T-helper 1 cell treated with Interleukin-12 subunit alpha and Interleukin-12 subunit beta and Interleukin-4 antibody, amounts not matched to agents 30 μg/mL and 1 μg/mL, for 36 hours (primary cell): ENCODE data around the gene PTPRZ1.

Experiments
- H3K27ac Mint-ChIP-seq: one replicate; pipeline ENCODE4 v1.8.0; 2021; ENCODE audit warnings: mild to moderate bottlenecking, mixed read lengths
- H3K27me3 Mint-ChIP-seq: one replicate; pipeline ENCODE4 v1.8.0; 2021; ENCODE audit warnings: low read depth, mixed read lengths
- H3K36me3 Mint-ChIP-seq: one replicate; pipeline ENCODE4 v1.8.0; 2021; ENCODE audit warnings: low read depth, mixed read lengths
- H3K4me1 Mint-ChIP-seq: one replicate; pipeline ENCODE4 v1.8.0; 2021; ENCODE audit warnings: low read depth, mixed read lengths
- H3K4me3 Mint-ChIP-seq: one replicate; pipeline ENCODE4 v1.8.0; 2021; ENCODE audit warnings: mild to moderate bottlenecking, moderate library complexity, mixed read lengths
- H3K9me3 Mint-ChIP-seq: one replicate; pipeline ENCODE4 v1.8.0; 2021; ENCODE audit warnings: mixed read lengths

Gene PTPRZ1

DNA sequence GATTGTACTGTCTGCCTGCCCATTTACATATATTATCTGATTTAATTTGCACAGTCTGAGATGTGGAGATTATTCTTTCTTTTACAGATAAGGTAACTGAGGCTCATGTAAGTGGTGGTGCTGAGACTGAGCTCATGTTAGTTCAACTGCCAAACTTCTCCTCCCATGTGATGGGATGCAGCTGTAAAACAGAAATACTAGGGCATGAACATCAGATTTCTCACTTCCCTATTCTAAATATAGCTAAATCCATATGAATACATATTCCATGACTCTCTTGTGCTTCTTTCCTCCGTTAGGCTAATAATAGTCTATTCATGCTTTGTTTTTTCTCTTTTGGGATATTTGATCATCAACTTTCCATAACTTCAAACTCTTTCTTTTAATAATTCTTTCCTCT, 84.7 kb downstream of the PTPRZ1 start:
- H3K27ac Mint-ChIP-seq = no peak overlapping the region
- H3K4me1 Mint-ChIP-seq = no peaks in the 10 kb centered on the region
- no peaks in the 10 kb centered on the region for H3K27me3 Mint-ChIP-seq
- no peaks in the 10 kb centered on the region for H3K9me3 Mint-ChIP-seq
- H3K36me3 Mint-ChIP-seq = no peaks in the 10 kb centered on the region
- no peak overlapping the region for H3K4me3 Mint-ChIP-seq

DNA sequence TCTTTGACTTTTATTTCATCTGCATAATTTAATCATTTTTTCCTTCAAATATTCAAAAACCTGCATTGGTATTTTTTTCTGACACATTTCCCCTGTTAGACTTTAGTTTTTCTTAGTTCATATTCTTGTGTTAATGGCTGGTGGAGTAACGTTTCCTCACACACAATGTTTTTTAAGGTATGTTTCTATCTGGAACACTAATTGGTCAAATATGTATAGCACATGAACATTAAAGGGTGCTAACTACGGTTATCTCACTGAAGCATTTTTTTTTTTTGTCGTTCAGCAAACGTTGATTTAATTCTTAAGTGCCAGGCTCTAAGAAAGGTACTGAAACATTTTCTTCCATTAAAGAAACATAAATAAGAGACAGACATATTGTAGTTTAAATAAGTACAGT, 87.7 kb downstream of the PTPRZ1 start:
- Mint-ChIP-seq H3K27me3 (no peaks in the 10 kb centered on the region), H3K9me3 (no peaks in the 10 kb centered on the region), H3K36me3 (no peaks in the 10 kb centered on the region), H3K4me3 (no peak overlapping the region), H3K27ac (no peak overlapping the region), H3K4me1 (no peaks in the 10 kb centered on the region)

DNA sequence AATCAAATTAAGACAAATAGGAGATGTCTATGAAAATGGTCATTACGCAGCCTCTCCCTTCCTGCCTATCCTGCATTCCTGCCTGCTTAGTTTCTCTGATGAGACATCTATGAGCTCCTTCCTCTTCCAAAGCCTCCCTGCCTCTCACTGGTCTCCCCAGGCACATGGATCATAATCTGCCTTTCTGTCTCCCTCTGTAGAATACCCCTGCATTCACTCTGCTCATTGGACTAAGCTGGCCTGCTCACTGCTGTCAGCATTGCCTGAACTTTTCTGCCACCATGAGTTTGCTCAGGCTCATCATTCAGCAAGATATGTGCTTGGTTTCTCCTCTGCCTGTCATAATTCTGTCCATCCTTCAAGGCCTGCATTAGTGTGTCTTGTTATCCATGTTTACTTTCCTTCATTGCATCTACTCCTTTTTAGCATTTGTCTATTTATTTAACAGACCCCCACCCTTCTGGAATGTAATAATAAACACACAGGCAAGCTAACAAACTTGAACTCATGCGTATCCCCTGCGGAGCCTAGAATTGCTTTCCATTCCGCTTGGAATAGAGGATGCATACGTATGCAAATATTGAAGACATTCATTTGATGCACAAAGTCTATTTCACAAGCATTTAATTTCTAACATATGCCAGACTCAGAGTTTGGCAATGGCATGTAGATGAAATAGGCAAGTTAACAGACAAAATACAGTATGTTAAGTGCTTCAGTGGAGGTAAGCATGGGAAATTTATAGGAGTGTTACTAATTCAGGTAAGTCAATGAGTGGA, 88.3 kb downstream of the PTPRZ1 start:
- Mint-ChIP-seq H3K4me1 (no peaks in the 10 kb centered on the region), H3K4me3 (no peak overlapping the region), H3K27ac (no peak overlapping the region), H3K27me3 (no peaks in the 10 kb centered on the region), H3K36me3 (no peaks in the 10 kb centered on the region), H3K9me3 (no peaks in the 10 kb centered on the region)

DNA sequence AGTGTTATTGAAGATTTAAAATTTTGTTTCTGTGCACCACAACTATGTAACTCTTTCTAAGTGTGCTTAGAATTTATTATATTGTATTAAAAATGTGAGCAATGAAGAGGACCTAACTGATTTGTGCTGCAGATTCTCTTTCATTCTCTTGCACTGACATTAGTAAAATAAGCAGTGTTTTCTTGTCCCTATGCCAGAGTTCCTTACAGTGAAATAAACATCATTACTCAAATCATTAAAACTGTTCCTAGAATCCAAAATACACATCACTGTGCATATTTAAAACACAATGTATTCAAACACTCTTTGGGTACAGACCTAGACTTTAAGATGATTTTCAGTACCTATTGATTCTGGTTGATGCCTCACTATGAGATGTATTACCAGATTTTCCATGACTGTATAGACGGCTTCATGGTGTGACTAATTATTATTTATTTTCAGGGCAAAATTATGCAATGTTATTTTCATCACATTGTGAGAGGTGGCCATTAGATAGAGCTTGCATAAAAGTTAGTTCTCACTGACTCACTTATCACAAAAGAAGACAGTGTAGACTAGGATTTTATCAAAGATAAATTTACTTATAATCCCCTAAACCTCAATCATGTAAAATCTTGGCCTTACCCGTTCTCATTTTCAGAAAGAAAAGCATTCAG, 93.4 kb downstream of the PTPRZ1 start:
- no peak overlapping the region for H3K27ac Mint-ChIP-seq

DNA sequence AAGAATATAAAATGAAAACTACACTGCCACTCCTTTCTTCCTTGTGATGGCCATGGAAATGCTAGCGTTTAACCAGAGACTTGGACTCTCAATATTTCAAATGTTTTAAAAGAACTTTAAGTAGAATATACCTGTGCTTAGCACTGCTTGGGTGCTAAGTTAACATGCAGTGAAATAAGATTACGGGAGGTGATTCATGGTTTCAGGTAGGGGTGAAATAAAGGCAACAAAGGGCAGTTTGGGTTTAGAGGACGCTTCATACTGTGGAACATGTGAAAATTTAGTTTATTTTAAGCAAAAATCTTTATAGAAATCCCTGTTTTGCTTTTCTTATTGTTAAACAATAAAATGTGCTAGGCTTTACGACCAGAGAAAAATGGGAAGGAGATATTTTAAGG, 94.0 kb downstream of the PTPRZ1 start:
- Mint-ChIP-seq H3K36me3 (no peaks in the 10 kb centered on the region), H3K27me3 (no peaks in the 10 kb centered on the region), H3K27ac (no peak overlapping the region), H3K4me1 (no peaks in the 10 kb centered on the region), H3K4me3 (no peak overlapping the region), H3K9me3 (no peaks in the 10 kb centered on the region)

More for the DNA sequence above, 93.4 kb downstream of the PTPRZ1 start:
- no peaks in the 10 kb centered on the region for H3K27me3 Mint-ChIP-seq
- no peaks in the 10 kb centered on the region for H3K9me3 Mint-ChIP-seq
- no peaks in the 10 kb centered on the region for H3K36me3 Mint-ChIP-seq
- no peaks in the 10 kb centered on the region for H3K4me1 Mint-ChIP-seq
- H3K4me3 Mint-ChIP-seq = no peak overlapping the region

DNA sequence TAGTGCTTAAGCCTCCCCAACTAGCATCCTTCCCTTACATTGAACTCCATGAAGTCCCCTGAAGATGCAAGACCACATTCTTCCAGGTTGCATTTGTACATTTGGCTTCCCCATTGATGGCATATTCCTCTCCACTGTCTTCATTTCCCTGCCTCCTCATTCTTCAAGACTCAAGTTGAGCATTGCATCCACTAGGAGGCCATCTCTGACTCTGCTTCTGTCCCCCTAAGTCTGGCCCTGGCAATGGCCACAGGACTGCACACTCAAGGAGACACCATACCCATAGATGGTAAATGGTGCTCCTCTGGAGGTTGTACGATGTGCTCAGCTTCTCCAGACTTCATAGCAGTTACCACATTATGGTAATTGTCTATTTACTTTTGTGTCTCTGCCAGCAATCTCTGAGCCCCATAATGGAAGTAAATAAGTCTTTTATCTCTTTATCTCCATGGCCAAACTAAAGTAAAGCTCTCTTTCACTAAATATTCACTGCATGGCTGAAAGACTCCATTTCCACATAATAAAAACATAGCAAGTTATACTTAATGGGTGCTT, 112.6 kb downstream of the PTPRZ1 start:
- Mint-ChIP-seq H3K4me1 (no peaks in the 10 kb centered on the region), H3K4me3 (no peak overlapping the region), H3K36me3 (no peaks in the 10 kb centered on the region), H3K9me3 (no peaks in the 10 kb centered on the region), H3K27ac (no peak overlapping the region), H3K27me3 (no peaks in the 10 kb centered on the region)

DNA sequence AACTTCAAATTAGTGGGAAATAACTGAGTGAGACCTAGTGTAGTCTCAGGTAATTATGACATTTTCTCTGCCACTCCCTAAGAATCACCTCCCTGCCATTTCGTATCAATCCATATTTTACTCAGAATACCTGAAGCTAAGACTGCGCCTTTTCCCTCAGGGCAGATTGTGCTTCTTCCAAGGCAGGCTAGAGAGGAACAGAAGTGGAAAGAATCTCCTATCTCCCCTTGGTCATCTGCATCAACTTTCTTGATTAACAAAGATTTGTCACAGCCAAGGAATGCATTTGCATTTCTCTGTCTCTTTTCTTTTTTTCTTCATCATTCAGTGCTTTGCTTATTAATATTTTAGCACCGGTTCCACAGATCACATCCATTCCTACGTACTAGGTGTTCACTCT, 119.1 kb downstream of the PTPRZ1 start:
- H3K4me1 Mint-ChIP-seq = no peaks in the 10 kb centered on the region
- H3K27ac Mint-ChIP-seq = no peak overlapping the region
- no peak overlapping the region for H3K4me3 Mint-ChIP-seq
- H3K36me3 Mint-ChIP-seq = no peaks in the 10 kb centered on the region
- no peaks in the 10 kb centered on the region for H3K27me3 Mint-ChIP-seq
- H3K9me3 Mint-ChIP-seq = no peaks in the 10 kb centered on the region

DNA sequence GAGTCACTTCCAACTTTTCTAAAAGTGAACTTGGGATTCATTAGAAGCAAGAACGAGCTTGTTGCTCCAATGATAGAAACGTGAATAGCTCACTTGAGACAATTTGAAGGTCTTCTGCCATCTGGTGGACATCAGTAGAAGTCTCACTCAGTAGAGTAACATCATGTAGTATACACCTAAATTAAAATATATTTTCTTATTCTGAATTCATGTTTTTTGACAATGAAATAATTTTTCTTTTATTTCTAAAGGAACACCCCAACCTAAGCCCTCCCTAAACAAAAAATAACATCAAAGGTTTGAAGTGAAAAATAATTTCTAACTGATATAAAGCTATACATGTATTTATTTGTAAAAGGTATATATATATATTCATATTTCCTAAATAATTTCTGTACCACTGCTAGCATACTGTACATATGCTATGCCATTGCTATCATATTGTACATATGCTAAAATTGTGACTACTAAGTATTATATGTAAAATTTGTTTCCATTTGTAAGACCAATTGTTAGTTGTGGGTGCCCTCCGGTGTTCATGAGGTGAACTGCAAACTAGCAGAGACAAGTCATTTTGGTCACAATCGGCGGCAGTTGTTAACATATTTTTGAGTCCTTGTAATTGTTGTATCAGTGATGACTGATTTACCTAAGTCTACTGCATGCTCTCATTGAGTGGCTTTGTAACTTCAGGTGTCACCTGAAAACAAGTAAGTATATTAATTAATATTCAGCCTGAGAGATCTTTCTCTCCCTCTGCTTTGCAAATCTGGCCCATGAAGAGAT, 121.9 kb downstream of the PTPRZ1 start:
- Mint-ChIP-seq H3K4me1 (no peaks in the 10 kb centered on the region), H3K27ac (no peak overlapping the region), H3K4me3 (no peak overlapping the region), H3K27me3 (no peaks in the 10 kb centered on the region), H3K36me3 (no peaks in the 10 kb centered on the region), H3K9me3 (no peaks in the 10 kb centered on the region)

DNA sequence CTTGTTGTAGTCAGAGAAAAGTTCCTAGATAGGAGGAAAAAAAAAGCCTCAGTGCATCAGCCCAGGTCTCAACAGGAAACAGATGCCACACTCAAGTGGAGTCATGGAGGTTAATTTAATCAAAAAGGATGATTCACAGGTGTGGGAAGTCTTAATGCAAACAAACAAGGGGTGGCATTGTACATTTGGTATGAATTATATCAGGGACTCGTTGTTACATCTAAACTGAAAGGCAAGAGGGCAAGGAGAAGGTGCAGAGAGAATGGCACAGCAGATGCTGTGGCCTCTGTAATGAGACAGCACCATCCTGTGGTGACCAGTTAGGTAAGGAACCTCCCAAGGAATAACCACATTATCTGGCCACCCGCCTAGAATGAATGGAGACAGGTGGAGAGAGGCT, 133.7 kb downstream of the PTPRZ1 start:
- H3K9me3 Mint-ChIP-seq = no peaks in the 10 kb centered on the region
- no peaks in the 10 kb centered on the region for H3K27me3 Mint-ChIP-seq
- no peak overlapping the region for H3K4me3 Mint-ChIP-seq
- no peaks in the 10 kb centered on the region for H3K4me1 Mint-ChIP-seq
- no peaks in the 10 kb centered on the region for H3K36me3 Mint-ChIP-seq
- H3K27ac Mint-ChIP-seq = no peak overlapping the region

DNA sequence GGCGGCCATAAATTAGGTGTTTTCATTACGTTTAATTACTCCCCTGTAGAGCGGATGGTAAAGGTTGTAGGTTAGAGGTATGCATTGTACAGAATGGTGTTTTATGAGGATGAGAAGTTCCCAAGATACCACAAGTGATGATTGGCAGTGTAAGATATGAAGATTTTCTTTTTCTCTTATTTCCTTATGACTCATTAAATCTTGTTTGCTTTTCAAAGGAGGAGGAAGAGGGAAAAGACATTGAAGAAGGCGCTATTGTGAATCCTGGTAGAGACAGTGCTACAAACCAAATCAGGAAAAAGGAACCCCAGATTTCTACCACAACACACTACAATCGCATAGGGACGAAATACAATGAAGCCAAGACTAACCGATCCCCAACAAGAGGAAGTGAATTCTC, 137.2 kb downstream of the PTPRZ1 start:
- no peaks in the 10 kb centered on the region for H3K27me3 Mint-ChIP-seq
- H3K9me3 Mint-ChIP-seq = no peaks in the 10 kb centered on the region
- H3K36me3 Mint-ChIP-seq = no peaks in the 10 kb centered on the region
- H3K4me3 Mint-ChIP-seq = no peak overlapping the region
- H3K27ac Mint-ChIP-seq = no peak overlapping the region
- no peaks in the 10 kb centered on the region for H3K4me1 Mint-ChIP-seq

DNA sequence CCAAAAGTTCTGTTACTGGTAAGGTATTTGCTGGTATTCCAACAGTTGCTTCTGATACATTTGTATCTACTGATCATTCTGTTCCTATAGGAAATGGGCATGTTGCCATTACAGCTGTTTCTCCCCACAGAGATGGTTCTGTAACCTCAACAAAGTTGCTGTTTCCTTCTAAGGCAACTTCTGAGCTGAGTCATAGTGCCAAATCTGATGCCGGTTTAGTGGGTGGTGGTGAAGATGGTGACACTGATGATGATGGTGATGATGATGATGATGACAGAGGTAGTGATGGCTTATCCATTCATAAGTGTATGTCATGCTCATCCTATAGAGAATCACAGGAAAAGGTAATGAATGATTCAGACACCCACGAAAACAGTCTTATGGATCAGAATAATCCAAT, 140.1 kb downstream of the PTPRZ1 start:
- Mint-ChIP-seq H3K9me3 (no peaks in the 10 kb centered on the region), H3K27ac (no peak overlapping the region), H3K4me3 (no peak overlapping the region), H3K4me1 (no peaks in the 10 kb centered on the region), H3K36me3 (no peaks in the 10 kb centered on the region), H3K27me3 (no peaks in the 10 kb centered on the region)

DNA sequence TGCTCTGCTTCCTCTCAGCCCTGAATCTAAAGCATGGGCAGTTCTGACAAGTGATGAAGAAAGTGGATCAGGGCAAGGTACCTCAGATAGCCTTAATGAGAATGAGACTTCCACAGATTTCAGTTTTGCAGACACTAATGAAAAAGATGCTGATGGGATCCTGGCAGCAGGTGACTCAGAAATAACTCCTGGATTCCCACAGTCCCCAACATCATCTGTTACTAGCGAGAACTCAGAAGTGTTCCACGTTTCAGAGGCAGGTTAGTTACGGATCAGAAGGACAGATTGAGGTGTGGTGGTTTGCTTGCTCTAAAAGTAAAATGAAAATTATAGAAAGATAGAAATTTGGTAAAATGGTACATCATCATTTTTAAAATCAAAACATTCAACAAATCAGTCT, 140.7 kb downstream of the PTPRZ1 start:
- Mint-ChIP-seq H3K9me3 (no peaks in the 10 kb centered on the region), H3K36me3 (no peaks in the 10 kb centered on the region), H3K27ac (no peak overlapping the region), H3K4me1 (no peaks in the 10 kb centered on the region), H3K27me3 (no peaks in the 10 kb centered on the region), H3K4me3 (no peak overlapping the region)

DNA sequence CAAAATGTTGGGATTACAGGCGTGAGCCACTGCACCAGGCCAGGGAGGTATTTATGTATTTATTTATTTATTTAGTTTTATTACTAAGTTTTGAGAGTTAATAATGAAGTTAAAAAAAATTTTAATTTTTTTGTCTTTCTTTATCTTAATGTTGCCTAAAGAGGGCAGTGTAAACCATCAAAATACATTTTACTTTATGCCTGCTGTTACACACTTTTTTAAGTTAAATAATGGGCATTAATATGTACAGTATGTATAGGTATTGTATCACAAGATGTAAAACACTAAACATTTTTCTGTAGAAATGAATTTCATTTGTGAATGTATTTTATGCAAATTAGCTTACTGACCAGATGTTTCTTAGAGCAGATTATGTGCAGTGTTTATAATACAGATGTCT, 141.7 kb downstream of the PTPRZ1 start:
- H3K27me3 Mint-ChIP-seq = no peaks in the 10 kb centered on the region
- no peaks in the 10 kb centered on the region for H3K36me3 Mint-ChIP-seq
- H3K9me3 Mint-ChIP-seq = no peaks in the 10 kb centered on the region
- no peak overlapping the region for H3K27ac Mint-ChIP-seq
- H3K4me3 Mint-ChIP-seq = no peak overlapping the region
- H3K4me1 Mint-ChIP-seq = no peaks in the 10 kb centered on the region

DNA sequence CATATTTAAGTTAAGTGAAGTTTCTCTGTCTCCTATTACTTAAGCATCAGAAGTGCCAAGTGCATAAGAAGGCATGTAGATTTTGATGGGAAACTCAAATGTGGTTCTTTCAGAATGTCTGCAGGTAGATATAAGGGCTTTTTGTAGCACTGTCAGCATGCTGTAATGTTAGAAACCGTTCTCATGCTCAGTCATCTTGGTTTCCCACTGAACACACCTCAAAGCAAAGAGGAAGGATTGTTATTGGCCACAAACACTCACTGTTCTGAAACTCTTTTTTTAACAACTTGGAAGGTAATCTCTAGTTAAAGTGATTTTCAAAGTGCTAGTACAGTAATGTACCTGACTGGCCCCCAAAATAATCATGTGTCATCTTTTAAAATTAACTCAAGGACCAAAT, 145.1 kb downstream of the PTPRZ1 start:
- Mint-ChIP-seq H3K36me3 (no peaks in the 10 kb centered on the region), H3K4me3 (no peak overlapping the region), H3K4me1 (no peaks in the 10 kb centered on the region), H3K9me3 (no peaks in the 10 kb centered on the region), H3K27me3 (peaks cover 3% of the 10 kb centered on the region), H3K27ac (no peak overlapping the region)

DNA sequence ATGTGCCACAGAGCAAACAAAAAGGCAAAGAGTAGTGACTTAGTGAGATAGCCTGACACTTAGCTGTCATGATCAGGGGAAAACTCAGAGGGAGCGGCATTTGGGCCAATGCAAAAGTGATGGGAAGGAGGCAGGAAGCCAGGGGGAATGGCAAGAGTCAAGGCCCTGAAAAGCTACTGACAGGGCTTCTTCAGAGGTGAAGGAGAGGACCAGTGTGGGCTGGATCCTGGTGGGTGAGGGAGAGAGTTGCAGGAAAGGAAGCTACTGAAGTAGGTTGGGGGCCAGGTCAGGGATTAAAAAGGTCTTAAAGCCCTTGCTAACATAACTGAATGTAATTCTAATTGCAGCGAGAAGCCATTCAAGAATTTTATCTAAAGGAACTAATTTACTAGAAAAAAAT, 154.1 kb downstream of the PTPRZ1 start:
- H3K4me3 Mint-ChIP-seq = no peak overlapping the region
- no peak overlapping the region for H3K27ac Mint-ChIP-seq
- H3K36me3 Mint-ChIP-seq = no peaks in the 10 kb centered on the region
- no peaks in the 10 kb centered on the region for H3K4me1 Mint-ChIP-seq
- no peaks in the 10 kb centered on the region for H3K9me3 Mint-ChIP-seq
- peaks cover 3% of the 10 kb centered on the region for H3K27me3 Mint-ChIP-seq
